ENCODE measurements around the gene URB1. TPM values are rescaled to one million over a fixed set of nuclear protein-coding genes. Genes with fewer than 3 reads are reported as not detected.
"Not testable (repeated sequence)": the region's sequence is repeated elsewhere in the genome, so short reads cannot be mapped to it uniquely, and the experiment has no call there.

URB1 gene
- polyA plus RNA-seq, 1 of the 3 experiments (the other 2 are of a cell fraction) = 9.9 TPM

GRCh38 chr21:32312326-32312725, 80.5 kb downstream of the URB1 start:
- Histone ChIP-seq H3K9me2 (no peaks in the 10 kb centered on the region), H3K79me2 (ENCODE audit: insufficient read depth) (peaks cover 14% of the 10 kb centered on the region; the same call in 1 of the 2 replicates), H3K9me3 (no peaks in the 10 kb centered on the region), H3K9ac (no peak overlapping the region), H3K4me3 (ENCODE audit: low read depth in 2 of 2, low read length in 1 of 2) (no peak overlapping the region), H3K27ac (ENCODE audit: low read depth in 2 of 2, low read length in 1 of 2) (no peak overlapping the region), H4K20me1 (ENCODE audit: insufficient read depth) (0 out of 2 replicates have a peak, but pooled peaks cover 3% of the 10 kb centered on the region), H3K4me1 (ENCODE audit: control insufficient read depth in 1 of 2, insufficient read depth in 2 of 2, low read depth in 1 of 2, low read length in 1 of 2) (no peaks in the 10 kb centered on the region), H2AFZ (ENCODE audit: low read depth) (no peak overlapping the region), H3F3A (replicated peaks; ENCODE audit: insufficient read depth) (no peaks in the 10 kb centered on the region), H3K36me3 (replicated peaks in 1 of 2; ENCODE audit: control insufficient read depth in 1 of 2, insufficient read depth in 2 of 2, low read length in 1 of 2) (peaks cover 21 to 57% of the 10 kb centered on the region in 2 experiments), H3K4me2 (no peak overlapping the region), H3K27me3 (ENCODE audit: insufficient read depth) (no peaks in the 10 kb centered on the region)
- ChIA-PET POLR2A (no interaction called here), CTCF (no interaction called here)
- TF ChIP-seq GATA2 (CRISPR knock-in tag; IDR thresholded peaks at IDR 0.05) (no peak), TCF12 (IDR thresholded peaks at IDR 0.05) (no peak)
- 100% methylated on average over 5 of the region's 5 CpGs for WGBS (ENCODE audit: low lambda C conversion rate)
- no peak for DNase-seq

GRCh38 chr21:32311621-32312020, 81.2 kb downstream of the URB1 start:
- Histone ChIP-seq H3K4me2 (no peak overlapping the region), H3K9me2 (no peaks in the 10 kb centered on the region), H3K27ac (ENCODE audit: low read depth in 2 of 2, low read length in 1 of 2) (no peak overlapping the region), H3K27me3 (ENCODE audit: insufficient read depth) (no peaks in the 10 kb centered on the region), H3K36me3 (replicated peaks in 1 of 2; ENCODE audit: control insufficient read depth in 1 of 2, insufficient read depth in 2 of 2, low read length in 1 of 2) (peaks cover 21 to 53% of the 10 kb centered on the region in 2 experiments), H3F3A (replicated peaks; ENCODE audit: insufficient read depth) (no peaks in the 10 kb centered on the region), H4K20me1 (ENCODE audit: insufficient read depth) (0 out of 2 replicates have a peak, but pooled peaks cover 3% of the 10 kb centered on the region), H2AFZ (ENCODE audit: low read depth) (no peak overlapping the region), H3K9me3 (no peaks in the 10 kb centered on the region), H3K79me2 (ENCODE audit: insufficient read depth) (peaks cover 9% of the 10 kb centered on the region; the same call in 1 of the 2 replicates), H3K4me3 (ENCODE audit: low read depth in 2 of 2, low read length in 1 of 2) (no peak overlapping the region), H3K9ac (no peak overlapping the region), H3K4me1 (ENCODE audit: control insufficient read depth in 1 of 2, insufficient read depth in 2 of 2, low read depth in 1 of 2, low read length in 1 of 2) (no peaks in the 10 kb centered on the region)
- ChIA-PET POLR2A (no interaction called here), CTCF (interaction anchor here (1.1 kb wide), 1 partner anchor 91 kb away, joined by 3 read pairs; no protein-coding TSS in a partner anchor)
- no peak for DNase-seq
- no peak for TF ChIP-seq GATA2 (CRISPR knock-in tag; IDR thresholded peaks at IDR 0.05)
- TF ChIP-seq, protein P1, sequence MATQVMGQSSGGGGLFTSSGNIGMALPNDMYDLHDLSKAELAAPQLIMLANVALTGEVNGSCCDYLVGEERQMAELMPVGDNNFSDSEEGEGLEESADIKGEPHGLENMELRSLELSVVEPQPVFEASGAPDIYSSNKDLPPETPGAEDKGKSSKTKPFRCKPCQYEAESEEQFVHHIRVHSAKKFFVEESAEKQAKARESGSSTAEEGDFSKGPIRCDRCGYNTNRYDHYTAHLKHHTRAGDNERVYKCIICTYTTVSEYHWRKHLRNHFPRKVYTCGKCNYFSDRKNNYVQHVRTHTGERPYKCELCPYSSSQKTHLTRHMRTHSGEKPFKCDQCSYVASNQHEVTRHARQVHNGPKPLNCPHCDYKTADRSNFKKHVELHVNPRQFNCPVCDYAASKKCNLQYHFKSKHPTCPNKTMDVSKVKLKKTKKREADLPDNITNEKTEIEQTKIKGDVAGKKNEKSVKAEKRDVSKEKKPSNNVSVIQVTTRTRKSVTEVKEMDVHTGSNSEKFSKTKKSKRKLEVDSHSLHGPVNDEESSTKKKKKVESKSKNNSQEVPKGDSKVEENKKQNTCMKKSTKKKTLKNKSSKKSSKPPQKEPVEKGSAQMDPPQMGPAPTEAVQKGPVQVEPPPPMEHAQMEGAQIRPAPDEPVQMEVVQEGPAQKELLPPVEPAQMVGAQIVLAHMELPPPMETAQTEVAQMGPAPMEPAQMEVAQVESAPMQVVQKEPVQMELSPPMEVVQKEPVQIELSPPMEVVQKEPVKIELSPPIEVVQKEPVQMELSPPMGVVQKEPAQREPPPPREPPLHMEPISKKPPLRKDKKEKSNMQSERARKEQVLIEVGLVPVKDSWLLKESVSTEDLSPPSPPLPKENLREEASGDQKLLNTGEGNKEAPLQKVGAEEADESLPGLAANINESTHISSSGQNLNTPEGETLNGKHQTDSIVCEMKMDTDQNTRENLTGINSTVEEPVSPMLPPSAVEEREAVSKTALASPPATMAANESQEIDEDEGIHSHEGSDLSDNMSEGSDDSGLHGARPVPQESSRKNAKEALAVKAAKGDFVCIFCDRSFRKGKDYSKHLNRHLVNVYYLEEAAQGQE (IDR thresholded peaks at IDR 0.05; ENCODE audit: low read depth, low read length) = no peak
- TF ChIP-seq ZBTB33 (IDR thresholded peaks at IDR 0.05; ENCODE audit: borderline replicate concordance, low read depth) = no peak
- no peak for TF ChIP-seq CTCF (IDR thresholded peaks at IDR 0.05)
- 100% methylated on average over 3 of the region's 9 CpGs for WGBS (ENCODE audit: low lambda C conversion rate)

DNA sequence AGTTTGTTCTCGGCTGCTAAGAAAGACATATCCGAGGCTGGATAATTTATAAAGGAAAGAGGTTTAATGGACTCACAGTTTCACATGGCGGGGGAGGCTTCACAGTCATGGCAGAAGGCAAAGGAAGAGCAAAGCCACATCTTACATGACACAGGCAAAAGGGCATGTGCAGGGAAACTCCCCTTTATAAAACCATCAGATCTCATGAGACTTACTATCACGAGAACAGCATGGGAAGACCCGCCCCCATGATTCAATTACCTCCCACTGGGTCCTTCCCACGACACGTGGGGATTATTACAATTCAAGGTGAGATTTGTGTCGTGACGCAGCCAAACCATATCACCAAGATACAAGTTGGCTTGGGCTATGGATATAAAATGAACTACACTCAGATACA, 81.8 kb downstream of the URB1 start:
- 93% methylated on average over 9 of the region's 9 CpGs for WGBS (ENCODE audit: low lambda C conversion rate)
- POLR2A ChIA-PET; H2AFZ ChIP-seq (ENCODE audit: low read depth); H3K9me2 ChIP-seq; H3K9ac ChIP-seq; H3K9me3 ChIP-seq; DNase-seq; H4K20me1 ChIP-seq (ENCODE audit: insufficient read depth); H3K27me3 ChIP-seq (ENCODE audit: insufficient read depth); H3K79me2 ChIP-seq (ENCODE audit: insufficient read depth); H3K4me1 ChIP-seq (ENCODE audit: control insufficient read depth in 1 of 2, insufficient read depth in 2 of 2, low read depth in 1 of 2, low read length in 1 of 2); H3K4me3 ChIP-seq (ENCODE audit: low read depth in 2 of 2, low read length in 1 of 2); H3F3A ChIP-seq (replicated peaks; ENCODE audit: insufficient read depth); H3K4me2 ChIP-seq; H3K27ac ChIP-seq (ENCODE audit: low read depth in 2 of 2, low read length in 1 of 2): not testable (repeated sequence)
- H3K36me3 ChIP-seq (replicated peaks in 1 of 2; ENCODE audit: control insufficient read depth in 1 of 2, insufficient read depth in 2 of 2, low read length in 1 of 2) = peaks cover 24 to 50% of the 10 kb centered on the region in 2 experiments
- CTCF ChIA-PET = interaction anchor here (1.1 kb wide), 1 partner anchor 92 kb away, joined by 3 read pairs; no protein-coding TSS in a partner anchor
